Kidney (tissue), 14 donors: ENCODE results near the gene ORC3. TPM values are rescaled to one million over a fixed set of nuclear protein-coding genes. Genes with fewer than 3 reads are reported as not detected.

Source experiments
- DNase-seq, 5 donors: peaks; one replicate each; pipeline ENCODE4 v3.0.0-alpha.2; 2013 to 2020
- FAIRE-seq: peaks from 2 replicates; lab custom pipeline; 2012; peaks lifted over from hg19 to GRCh38; lab: Jason Lieb, UNC
- H3K27ac ChIP-seq, 2 donors: one replicate each; pipeline ENCODE4 v1.7.0; 2013; ENCODE audit warnings: low read depth in 2 of 2, low read length in 2 of 2, inconsistent platforms in 1 of 2
- H3K27me3 ChIP-seq: one replicate; pipeline ENCODE4 v1.7.1; 2013; ENCODE audit warnings: low read length, inconsistent platforms; ENCODE audit not compliant: control insufficient read depth, insufficient read depth
- H3K36me3 ChIP-seq, 3 donors: one replicate each; pipeline versions ENCODE4 v1.7.0 to v1.7.1; 2013; ENCODE audit warnings: low read length in 3 of 3, control low read depth in 1 of 3, inconsistent platforms in 1 of 3; ENCODE audit not compliant: insufficient read depth in 3 of 3, control insufficient read depth in 2 of 3
- H3K4me1 ChIP-seq, 3 donors: one replicate each; pipeline versions ENCODE4 v1.7.0 to v1.7.1; 2013; ENCODE audit warnings: low read length in 3 of 3, inconsistent platforms in 1 of 3, low read depth in 1 of 3; ENCODE audit not compliant: control insufficient read depth in 2 of 3, insufficient read depth in 2 of 3
- H3K4me3 ChIP-seq, 3 donors: one replicate each; pipeline versions ENCODE4 v1.7.0 to v1.8.1; 2013; ENCODE audit warnings: low read length in 3 of 3, control low read depth in 1 of 3, inconsistent platforms in 1 of 3
- H3K9ac ChIP-seq, 3 donors: one replicate each; pipeline versions ENCODE4 v1.7.0 to v1.7.1; 2013; ENCODE audit warnings: low read length in 3 of 3, control low read depth in 1 of 3, inconsistent platforms in 1 of 3
- H3K9me3 ChIP-seq, 3 donors: one replicate each; pipeline versions ENCODE4 v1.7.0 to v1.7.1; 2013; ENCODE audit warnings: low read length in 3 of 3, control low read depth in 1 of 3, inconsistent platforms in 1 of 3; ENCODE audit not compliant: control insufficient read depth in 2 of 3, insufficient read depth in 1 of 3
- CTCF ChIP-seq: IDR thresholded peaks from 3 replicates; pipeline ENCODE4 v1.5.1; 2012; ENCODE audit warnings: mild to moderate bottlenecking, moderate library complexity, borderline replicate concordance; ENCODE audit not compliant: insufficient read depth; ENCODE audit errors: extremely low read depth
- intact Hi-C: fragments of 100-400 bp; cut with DNase I; formaldehyde crosslinking; loops from one replicate; pipeline ENCODE4 v1.11.1; 2022
- polyA plus RNA-seq: library from polyadenylated mRNA; stranded (reverse); fragments of 350-450 nt; fragmentation: Illumina TruSeq; extraction: RNeasy Lipid Tissue Mini Kit (QIAGEN cat#74804); gene quantifications from one replicate; pipeline ENCODE4 v1.2.3, GENCODE V29; 2014; ENCODE audit warnings: low read depth, low replicate concordance; ENCODE audit not compliant: insufficient read depth
- total RNA-seq: library from RNA; stranded (reverse); fragmentation: NEBNext Ultra II Directional; extraction: Animal tissue kit (Norgen Biotek cat#: 25700); gene quantifications from one replicate; pipeline ENCODE4 v1.2.1, GENCODE V29; 2021
- donor health status: control.
- donor health status: control.
- donor health status: control.
- donor health status: control.
- donor health status: control.
- donor health status: DM: yes; HTN: yes; CAD: no.
- donor health status: Normal renal cell carcinoma (clear cell type).

Gene ORC3
- total and polyA plus RNA-seq, 2 donors from 2014 or later, result 16.4 to 22.7 TPM

GRCh38 chr6:87673237-87673636 is 83.3 kb downstream of the ORC3 start:
- Histone ChIP-seq H3K4me3 (no peak overlapping the region), H3K36me3 (peaks cover 0 to 17% (median 4%) of the 10 kb centered on the region in 3 donors), H3K4me1 (peaks cover 0 to 14% (median 12%) of the 10 kb centered on the region in 3 donors), H3K9me3 (no peaks in the 10 kb centered on the region), H3K9ac (no peak overlapping the region), H3K27me3 (no peaks in the 10 kb centered on the region), H3K27ac (no peak overlapping the region)
- no peak for TF ChIP-seq CTCF
- intact Hi-C loops, result no loop called here
- FAIRE-seq (no peak), DNase-seq (no peak)

GRCh38 chr6:87674290-87674689 is 84.4 kb downstream of the ORC3 start:
- FAIRE-seq (no peak), DNase-seq (no peak)
- intact Hi-C loops, result no loop called here
- TF ChIP-seq CTCF, result no peak
- H3K4me1 ChIP-seq, result peaks cover 0 to 14% (median 12%) of the 10 kb centered on the region in 3 donors
- no peaks in the 10 kb centered on the region for H3K27me3 ChIP-seq
- H3K27ac ChIP-seq, result no peak overlapping the region
- no peak overlapping the region for H3K9ac ChIP-seq
- no peak overlapping the region for H3K4me3 ChIP-seq
- no peaks in the 10 kb centered on the region for H3K9me3 ChIP-seq
- H3K36me3 ChIP-seq, result peaks cover 0 to 19% (median 4%) of the 10 kb centered on the region in 3 donors

GRCh38 chr6:87675004-87675681 is 85.2 kb downstream of the ORC3 start:
- H3K27me3 ChIP-seq, result no peaks in the 10 kb centered on the region
- peaks cover 0 to 19% (median 4%) of the 10 kb centered on the region in 3 donors for H3K36me3 ChIP-seq
- H3K9me3 ChIP-seq, result no peaks in the 10 kb centered on the region
- H3K27ac ChIP-seq, result peak overlapping the region in 1 of 2 donors; percentile 34
- no peak for FAIRE-seq
- peaks cover 0 to 14% (median 12%) of the 10 kb centered on the region in 3 donors for H3K4me1 ChIP-seq
- intact Hi-C loops, result no loop called here
- TF ChIP-seq CTCF, result no peak
- no peak for DNase-seq
- H3K9ac ChIP-seq, result no peak overlapping the region
- no peak overlapping the region for H3K4me3 ChIP-seq

- intact Hi-C loops, result no loop called here
- no peak for FAIRE-seq
Measured at GRCh38 chr6:87682310-87682709, 92.4 kb downstream of the ORC3 start.

More at GRCh38 chr6:87682310-87682709, 92.4 kb downstream of the ORC3 start:
- Histone ChIP-seq H3K4me1 (peaks cover 0 to 10% (median 2%) of the 10 kb centered on the region in 3 donors), H3K27ac (no peak overlapping the region), H3K36me3 (peaks cover 0 to 9% (median 4%) of the 10 kb centered on the region in 3 donors), H3K9me3 (no peaks in the 10 kb centered on the region), H3K27me3 (no peaks in the 10 kb centered on the region), H3K4me3 (no peak overlapping the region), H3K9ac (no peak overlapping the region)
- DNase-seq, result no peak
- TF ChIP-seq CTCF, result no peak
